Mammary epithelial cell (primary cell): Measurements from ENCODE around the gene RARS1.

Experiments
- CTCF ChIP-seq, 2 donors: IDR thresholded peaks in 1 of 2; conservative IDR thresholded peaks in 1 of 2; 2 replicates each; pipeline ENCODE4 v1.5.1; 2011 to 2012; ENCODE audit warnings: inconsistent platforms in 2 of 2, low read length in 2 of 2, mild to moderate bottlenecking in 2 of 2, control low read depth in 1 of 2, low read depth in 1 of 2; ENCODE audit not compliant: insufficient read depth in 1 of 2; ENCODE audit errors: extremely low read depth in 1 of 2
- EZH2 ChIP-seq: IDR thresholded peaks from 2 replicates; pipeline ENCODE4 v1.6.1; 2012; ENCODE audit warnings: low read length, inconsistent platforms, borderline replicate concordance

GRCh38 chr5:168513861-168514428, 27.7 kb downstream of the RARS1 start:
- TF ChIP-seq CTCF (conservative IDR thresholded peaks at IDR 0.05 in 1 of 2, IDR thresholded peaks at IDR 0.05 in 1 of 2; ENCODE audit: extremely low read depth in 1 of 2, insufficient read depth in 1 of 2, low read depth in 1 of 2, low read length in 2 of 2) (no peak), EZH2 (no peak)
